ENCODE results near the gene PEX11B. TPM values are rescaled to one million over a fixed set of nuclear protein-coding genes. Genes with fewer than 3 reads are reported as not detected.
A peak's percentile ranks its signal among the peaks of the same experiment; 100 is the strongest.
"Not testable (repeated sequence)": the region's sequence is repeated elsewhere in the genome, so short reads cannot be mapped to it uniquely, and the experiment has no call there.

Gene PEX11B
- total RNA-seq, 2 experiments from 2014 or later: 25.8 to 26.3 TPM

- CTCF ChIA-PET: interaction anchor here (1.3 kb wide), 1 partner anchor 91 kb away, joined by 4 read pairs; no protein-coding TSS in a partner anchor
- no peak for TF ChIP-seq CTCF (IDR thresholded peaks at IDR 0.05)
- no peak for DNase-seq
- H3K4me1 Mint-ChIP-seq (ENCODE audit: low read depth): peaks cover 10% of the 10 kb centered on the region
- H3K27me3 Mint-ChIP-seq: no peaks in the 10 kb centered on the region
- H3K27ac Mint-ChIP-seq: no peak overlapping the region
- peaks cover 16% of the 10 kb centered on the region for H3K36me3 Mint-ChIP-seq (ENCODE audit: low read depth)
- H3K9me3 Mint-ChIP-seq: no peaks in the 10 kb centered on the region
- POLR2A ChIA-PET: interaction anchor here (1.8 kb wide), 1 partner anchor 10 kb away, joined by 10 read pairs; the partner anchor contains the start of gene RBM8A
- no peak for ATAC-seq
- H3K4me3 Mint-ChIP-seq: no peak overlapping the region
- intact Hi-C loops (cut with micrococcal nuclease): no loop called here
These were observed 18.9 kb upstream of the PEX11B start for GRCh38 chr1:145937436-145937835.

- no peak for ATAC-seq
- no peaks in the 10 kb centered on the region for H3K9me3 Mint-ChIP-seq
- H3K4me1 Mint-ChIP-seq (ENCODE audit: low read depth): peaks cover 16% of the 10 kb centered on the region
- ChIA-PET CTCF (interaction anchor here (1.5 to 1.8 kb wide), 2 partner anchors 9 to 28 kb away, joined by 4 to 5 read pairs; partner anchors contain the start of genes ANKRD34A, POLR3GL and RBM8A), POLR2A (interaction anchor here (1.1 to 1.8 kb wide), 3 partner anchors 9 to 21 kb away, joined by 4 to 10 read pairs (median 4); partner anchors contain the start of gene RBM8A)
- no peak overlapping the region for H3K4me3 Mint-ChIP-seq
- no peak for DNase-seq
- no peaks in the 10 kb centered on the region for H3K27me3 Mint-ChIP-seq
- H3K36me3 Mint-ChIP-seq (ENCODE audit: low read depth): peaks cover 18% of the 10 kb centered on the region
- intact Hi-C loops (cut with micrococcal nuclease): no loop called here
- no peak for TF ChIP-seq CTCF (IDR thresholded peaks at IDR 0.05)
- no peak overlapping the region for H3K27ac Mint-ChIP-seq
These were observed 17.7 kb upstream of the PEX11B start for GRCh38 chr1:145936247-145936646.

GRCh38 chr1:145935708-145936107 is 17.2 kb upstream of the PEX11B start:
- peaks cover 19% of the 10 kb centered on the region for H3K36me3 Mint-ChIP-seq (ENCODE audit: low read depth)

GRCh38 chr1:145932522-145933009 is 14.0 kb upstream of the PEX11B start:
- Mint-ChIP-seq H3K36me3 (ENCODE audit: low read depth) (peaks cover 21% of the 10 kb centered on the region), H3K27ac (peak overlapping the region; percentile 87), H3K4me1 (ENCODE audit: low read depth) (peaks cover 19% of the 10 kb centered on the region), H3K4me3 (peak overlapping the region; percentile 37)
- ATAC-seq; H3K27me3 Mint-ChIP-seq; intact Hi-C loops (cut with micrococcal nuclease); H3K9me3 Mint-ChIP-seq: not testable (repeated sequence)
- peak; percentile 25 for DNase-seq
- ChIA-PET CTCF (interaction anchor here (1.3 to 4.1 kb wide), 3 partner anchors 10 to 100 kb away, joined by 3 to 13 read pairs (median 5); no protein-coding TSS in a partner anchor), POLR2A (interaction anchor here (0.9 to 8.6 kb wide), 6 partner anchors 10 to 119 kb away, joined by 3 to 160 read pairs (median 3); partner anchors contain the start of genes ANKRD34A, LIX1L, PEX11B and POLR3GL)

More at GRCh38 chr1:145935708-145936107, 17.2 kb upstream of the PEX11B start:
- peak overlapping the region; percentile 10 for H3K27ac Mint-ChIP-seq
- no peaks in the 10 kb centered on the region for H3K27me3 Mint-ChIP-seq
- no peaks in the 10 kb centered on the region for H3K9me3 Mint-ChIP-seq
- TF ChIP-seq CTCF (IDR thresholded peaks at IDR 0.05): no peak
- H3K4me1 Mint-ChIP-seq (ENCODE audit: low read depth): peaks cover 16% of the 10 kb centered on the region
- H3K4me3 Mint-ChIP-seq: no peak overlapping the region
- ChIA-PET POLR2A (interaction anchor here (1.1 to 1.8 kb wide), 3 partner anchors 8 to 21 kb away, joined by 4 to 10 read pairs (median 4); partner anchors contain the start of gene RBM8A), CTCF (interaction anchor here (1.5 to 1.8 kb wide), 2 partner anchors 9 to 29 kb away, joined by 4 to 5 read pairs; partner anchors contain the start of genes ANKRD34A, POLR3GL and RBM8A)
- DNase-seq: no peak
- no peak for ATAC-seq
- intact Hi-C loops (cut with micrococcal nuclease): no loop called here

- intact Hi-C loops (cut with micrococcal nuclease): loop anchor here (5.0 kb wide), 1 partner anchor 34 kb away; the partner anchor contains the start of genes ANKRD34A and POLR3GL
- ChIA-PET CTCF (interaction anchor here (0.7 to 2.3 kb wide), 18 partner anchors 8 to 104 kb away, joined by 3 to 19 read pairs (median 5); partner anchors contain the start of genes ANKRD34A, ITGA10, LIX1L and NUDT17), POLR2A (interaction anchor here (0.6 to 8.6 kb wide), 28 partner anchors 9 to 124 kb away, joined by 3 to 160 read pairs (median 6); partner anchors contain the start of genes ANKRD34A, ITGA10, LIX1L and NUDT17)
- H3K9me3 Mint-ChIP-seq: no peaks in the 10 kb centered on the region
- no peaks in the 10 kb centered on the region for H3K27me3 Mint-ChIP-seq
- no peak overlapping the region for H3K27ac Mint-ChIP-seq
- H3K36me3 Mint-ChIP-seq (ENCODE audit: low read depth): peaks cover 15% of the 10 kb centered on the region
- ATAC-seq (no peak), DNase-seq (peak; percentile 24)
- H3K4me3 Mint-ChIP-seq: no peak overlapping the region
- H3K4me1 Mint-ChIP-seq (ENCODE audit: low read depth): peaks cover 29% of the 10 kb centered on the region
- no peak for TF ChIP-seq CTCF (IDR thresholded peaks at IDR 0.05)
These were observed 9.6 kb upstream of the PEX11B start for GRCh38 chr1:145927916-145928643.

Measured in activated CD8-positive, alpha-beta T cell treated with anti-CD3 and anti-CD28 coated beads for 36 hours (primary cell).